NCI-H526 treated with DMSO at 0.1 percent for 48 hours (cell line): ENCODE measurements around the gene EXOC7.
"Not testable (repeated sequence)": the region's sequence is repeated elsewhere in the genome, so short reads cannot be mapped to it uniquely, and the experiment has no call there.

ENCODE experiments used
- DNase-seq: peaks from one replicate; lab custom pipeline; 2025; lab: John Stamatoyannopoulos, UW

EXOC7 gene

DNA sequence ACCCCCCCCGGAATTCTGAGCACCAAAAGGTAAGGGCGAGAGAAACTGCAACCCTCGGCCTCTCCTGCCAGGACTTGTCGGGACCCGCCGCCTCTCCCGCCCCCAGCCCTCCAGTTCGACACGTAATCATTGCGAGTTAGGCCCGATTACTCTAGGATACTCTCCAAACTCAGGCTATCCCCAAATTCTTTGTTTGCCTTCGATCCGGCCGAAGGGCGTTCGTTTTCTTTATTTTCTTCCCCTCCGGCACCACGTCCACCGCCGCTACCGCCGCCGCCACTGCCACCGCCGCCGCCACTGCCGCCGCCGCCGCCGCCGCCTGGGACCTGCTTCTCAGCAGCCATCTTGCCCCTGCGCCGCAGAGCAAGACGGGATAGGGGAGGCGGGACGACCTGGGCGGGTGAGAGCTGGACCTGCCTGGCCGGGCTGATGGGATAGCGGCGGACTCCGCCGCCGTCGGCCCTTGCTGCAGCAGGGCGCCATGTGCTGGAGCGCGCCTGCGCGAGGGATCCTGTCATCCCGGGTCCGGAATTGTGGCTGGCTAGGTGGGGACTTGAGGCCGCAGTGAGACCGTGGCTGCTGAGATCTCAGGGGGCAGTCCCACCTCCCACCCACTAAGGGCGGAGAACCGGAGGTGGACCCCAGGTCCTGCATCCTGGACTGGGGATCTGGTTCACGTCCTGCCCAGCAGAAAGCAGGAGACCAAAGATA, 31.3 kb downstream of the EXOC7 start, which contains the start of gene SRP68:
Gene SRP68 (minus strand): TSS at position 370 of the 711 bp plus-strand sequence. CDS start 26 bp downstream, at position 344.
- DNase-seq: peak; percentile 78

DNA sequence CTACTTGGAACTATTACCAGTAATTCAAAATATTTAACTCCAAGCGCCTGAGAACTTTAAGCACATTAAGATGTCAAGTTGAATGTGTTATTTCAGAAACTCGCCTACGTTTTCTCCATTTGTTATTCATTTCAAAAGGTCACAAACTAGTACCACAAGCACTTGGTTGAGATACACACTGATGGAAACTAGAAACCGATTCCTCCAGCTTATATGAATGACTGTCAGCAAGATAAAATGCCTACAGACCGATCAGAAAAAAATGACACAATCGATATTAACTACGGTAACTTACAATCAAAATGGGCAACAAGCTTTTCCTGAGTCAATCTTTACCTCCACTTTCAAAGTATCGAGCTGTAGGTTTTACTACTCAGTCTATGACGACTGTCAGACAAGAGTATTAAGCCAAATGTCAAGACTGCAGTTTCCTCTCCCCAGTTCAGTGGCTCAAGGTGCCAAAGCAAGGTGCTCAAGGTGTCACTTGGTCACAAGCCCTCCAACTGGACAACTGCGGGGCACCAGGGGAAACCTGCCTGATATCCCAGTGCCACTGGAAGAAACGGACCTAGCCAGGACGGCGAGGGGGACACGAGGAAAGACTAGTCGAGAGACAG, 31.9 kb downstream of the EXOC7 start:
- no peak for DNase-seq

DNA sequence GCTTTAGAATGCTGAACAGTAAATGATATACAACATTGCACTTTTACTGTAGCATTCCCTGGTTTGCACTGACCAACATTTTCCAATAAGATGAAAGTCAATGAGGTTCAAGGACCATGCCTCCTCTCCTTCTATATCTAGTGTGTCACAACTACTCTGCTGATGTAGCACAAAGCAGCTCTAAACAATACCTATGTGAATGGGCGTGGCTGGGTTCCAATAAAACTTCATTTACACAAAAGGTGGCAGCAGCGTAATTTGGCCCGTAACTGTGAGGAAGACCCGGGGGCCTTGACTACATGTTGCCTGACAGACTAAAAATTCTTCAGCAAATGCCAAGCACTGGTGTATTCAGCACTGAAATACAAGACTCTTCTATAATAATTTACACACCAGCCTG, 37.8 kb downstream of the EXOC7 start:
- DNase-seq: no peak

DNA sequence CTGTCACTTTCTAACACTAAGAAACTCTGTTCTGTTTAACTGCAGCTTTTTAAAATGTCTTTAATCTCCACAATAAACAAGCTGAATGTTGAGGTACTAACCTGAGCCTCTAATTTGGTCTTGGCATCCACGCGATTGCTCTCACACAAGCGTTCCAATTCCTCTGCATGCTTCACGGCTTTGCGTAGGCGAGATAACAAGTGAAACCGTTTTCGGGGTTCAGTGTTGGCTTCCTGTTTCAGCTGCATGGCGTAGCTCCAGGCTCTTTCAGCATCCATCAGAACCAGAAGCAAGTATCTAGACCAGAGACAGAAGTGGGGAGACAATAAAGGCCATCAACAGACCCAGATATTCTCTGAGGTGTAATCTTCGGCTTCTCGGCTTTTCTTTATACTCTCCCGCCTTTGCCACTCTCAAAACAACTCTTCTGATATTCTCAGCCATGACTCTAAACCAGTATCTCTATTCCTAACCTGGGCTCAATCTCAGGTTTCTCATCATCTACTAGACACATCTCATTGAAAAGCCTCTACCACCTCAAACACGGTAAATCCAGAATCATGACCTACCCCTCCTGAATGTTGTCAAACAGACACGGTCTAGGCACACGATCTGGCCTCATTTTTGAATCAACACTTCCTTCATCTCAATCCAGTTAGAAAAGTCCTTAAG, 39.6 kb downstream of the EXOC7 start:
- no peak for DNase-seq

DNA sequence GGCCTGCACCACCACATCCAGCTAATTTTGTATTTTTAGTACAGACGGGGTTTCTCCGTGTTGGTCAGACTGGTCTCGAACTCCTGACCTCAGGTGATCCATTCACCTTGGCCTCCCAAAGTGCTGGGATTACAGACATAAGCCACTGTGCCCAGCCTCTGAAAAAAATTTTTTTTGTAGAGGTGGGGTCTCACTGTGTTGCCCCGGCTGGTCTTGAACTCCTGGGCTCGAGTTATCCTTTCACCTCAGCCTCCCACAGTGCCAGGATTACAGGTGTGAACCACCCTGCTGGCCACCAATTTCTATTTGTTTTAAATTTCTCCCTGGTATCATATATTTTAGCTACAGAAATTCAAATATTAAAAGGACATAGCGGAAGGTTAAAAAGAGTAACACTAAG, 45.3 kb downstream of the EXOC7 start:
- not testable (repeated sequence) for DNase-seq

DNA sequence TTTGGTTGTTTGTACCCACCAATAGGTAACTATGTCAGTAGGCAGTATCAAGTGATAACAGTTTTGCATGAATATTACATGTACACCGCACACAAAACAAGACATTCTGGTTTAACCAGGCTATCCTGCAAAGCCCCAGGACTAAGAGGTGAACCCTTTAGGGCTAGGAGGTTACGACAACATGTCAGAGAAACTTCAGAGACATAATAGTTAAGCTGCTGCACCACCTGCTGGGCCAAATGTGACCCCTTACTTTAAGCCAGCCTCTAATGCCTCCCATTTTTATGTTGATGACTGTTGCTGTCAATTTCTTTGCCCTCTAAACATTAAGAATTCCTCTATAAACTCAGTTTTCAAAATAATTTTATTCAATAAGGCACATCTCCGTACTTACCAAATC, 46.7 kb downstream of the EXOC7 start:
- no peak for DNase-seq

DNA sequence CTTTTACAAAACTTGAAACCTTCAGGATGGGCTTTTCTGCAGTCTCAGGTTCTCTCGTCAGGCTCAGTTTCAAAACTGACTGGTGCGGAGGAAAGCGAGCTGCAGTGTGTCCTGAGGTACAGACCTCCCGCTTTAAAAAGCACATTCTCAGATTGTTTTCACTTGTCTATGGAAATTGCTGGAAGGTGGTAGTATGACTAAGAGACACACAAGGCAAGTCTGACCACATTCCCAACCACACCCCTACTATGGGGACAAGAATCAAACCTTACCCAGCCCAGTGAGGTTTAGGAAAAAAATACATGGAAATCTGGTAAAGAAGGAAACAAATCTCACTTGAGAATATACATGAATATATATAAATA, 49.5 kb downstream of the EXOC7 start:
- no peak for DNase-seq

DNA sequence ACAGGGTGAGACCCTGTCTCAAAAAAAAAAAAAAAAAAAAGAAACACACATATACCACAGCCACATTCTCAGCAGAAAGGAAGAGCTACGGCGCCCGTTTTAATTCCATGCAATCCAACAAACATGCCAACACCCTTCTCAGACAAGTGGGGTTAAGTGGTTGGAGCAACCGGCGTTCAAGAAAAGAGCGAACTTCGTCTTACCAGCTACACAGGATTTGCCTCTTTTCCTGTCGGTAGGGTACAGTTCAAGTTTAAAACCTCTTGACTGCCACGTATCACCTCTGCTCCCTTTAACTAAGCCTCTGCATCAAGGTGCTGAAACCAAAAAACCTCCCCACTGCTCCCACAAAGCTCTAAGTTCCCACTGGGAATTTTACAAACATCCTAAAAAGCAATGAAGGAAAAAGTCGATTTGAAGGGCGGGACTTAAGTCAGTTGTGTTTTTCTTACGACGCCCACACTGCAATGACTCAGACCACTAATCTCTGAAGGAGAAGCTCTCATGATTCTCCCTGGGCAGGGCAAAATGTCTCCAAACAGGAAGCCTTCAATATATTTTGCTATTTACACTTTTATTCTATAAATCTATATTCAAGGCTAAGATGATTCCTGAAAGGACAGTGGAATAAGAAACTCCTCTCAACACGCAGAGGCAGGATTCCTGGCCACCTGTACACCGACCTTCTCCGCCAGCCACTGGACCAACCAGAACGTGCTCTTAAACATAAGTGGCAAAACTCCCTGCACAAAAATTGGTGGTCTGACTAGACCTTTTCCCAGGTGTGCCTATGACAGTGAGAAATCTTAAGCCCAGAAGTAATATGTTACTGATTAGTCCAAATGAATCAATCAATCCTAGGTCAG, 50.1 kb downstream of the EXOC7 start:
- no peak for DNase-seq

DNA sequence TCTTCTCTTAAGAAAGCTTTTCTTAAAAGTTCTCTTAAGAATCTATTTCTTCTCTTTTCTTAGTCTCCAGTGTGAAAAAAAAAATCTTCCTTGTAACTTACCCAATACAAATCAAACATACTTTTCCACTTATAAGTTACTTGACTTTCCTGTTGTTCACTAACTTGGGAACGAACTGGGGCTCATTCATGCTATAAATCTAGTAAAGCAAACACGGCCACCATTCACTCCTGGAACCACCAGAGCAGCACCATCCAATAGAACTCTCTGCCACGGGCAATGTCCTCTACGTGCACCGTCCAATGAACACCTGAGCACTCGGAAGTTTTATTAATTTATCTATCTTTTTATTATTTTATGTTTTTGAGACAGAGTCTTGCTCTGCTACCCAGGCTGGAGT, 52.0 kb downstream of the EXOC7 start:
- DNase-seq: no peak

DNA sequence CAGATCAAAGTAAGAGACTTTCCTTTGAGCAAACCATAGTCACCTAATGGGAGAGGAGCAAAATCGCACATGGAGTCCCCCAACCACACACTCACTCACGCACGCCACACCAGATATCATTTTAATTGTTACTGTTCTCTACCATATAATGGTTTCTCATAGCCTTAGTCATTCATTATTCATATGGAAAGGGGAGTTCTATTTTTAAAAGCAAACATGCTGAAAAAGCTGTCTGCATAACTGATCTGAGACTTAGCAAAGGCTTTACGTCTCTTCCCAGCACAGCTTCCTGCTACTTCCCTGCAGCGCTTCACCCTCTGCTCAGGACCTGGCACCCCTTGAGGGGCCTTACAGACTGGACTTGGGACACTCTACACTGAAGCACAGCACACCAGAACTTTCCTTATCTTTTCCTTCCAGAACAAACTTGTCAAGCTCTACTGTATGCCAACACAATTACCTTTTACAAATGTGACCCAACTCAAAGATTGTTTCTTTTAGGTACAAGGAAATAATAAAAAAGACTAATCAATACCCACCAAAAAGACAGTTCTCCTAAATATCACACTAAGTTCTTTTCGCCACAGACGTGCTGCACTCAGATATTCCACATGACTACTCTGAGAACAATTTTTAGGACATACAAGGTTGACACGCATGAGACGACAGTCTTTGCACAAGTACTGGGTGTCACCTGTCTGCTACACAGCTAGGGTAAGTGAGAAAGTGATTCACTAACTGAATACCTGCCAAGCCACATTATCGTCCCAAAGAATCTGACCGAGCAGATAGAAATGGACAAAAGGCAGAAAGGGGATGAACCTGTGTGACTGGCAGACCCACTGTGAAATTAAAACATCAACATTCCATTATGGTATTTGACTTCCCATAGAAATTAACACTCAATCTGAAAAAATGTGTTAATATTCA, 52.8 kb downstream of the EXOC7 start:
- DNase-seq: no peak

DNA sequence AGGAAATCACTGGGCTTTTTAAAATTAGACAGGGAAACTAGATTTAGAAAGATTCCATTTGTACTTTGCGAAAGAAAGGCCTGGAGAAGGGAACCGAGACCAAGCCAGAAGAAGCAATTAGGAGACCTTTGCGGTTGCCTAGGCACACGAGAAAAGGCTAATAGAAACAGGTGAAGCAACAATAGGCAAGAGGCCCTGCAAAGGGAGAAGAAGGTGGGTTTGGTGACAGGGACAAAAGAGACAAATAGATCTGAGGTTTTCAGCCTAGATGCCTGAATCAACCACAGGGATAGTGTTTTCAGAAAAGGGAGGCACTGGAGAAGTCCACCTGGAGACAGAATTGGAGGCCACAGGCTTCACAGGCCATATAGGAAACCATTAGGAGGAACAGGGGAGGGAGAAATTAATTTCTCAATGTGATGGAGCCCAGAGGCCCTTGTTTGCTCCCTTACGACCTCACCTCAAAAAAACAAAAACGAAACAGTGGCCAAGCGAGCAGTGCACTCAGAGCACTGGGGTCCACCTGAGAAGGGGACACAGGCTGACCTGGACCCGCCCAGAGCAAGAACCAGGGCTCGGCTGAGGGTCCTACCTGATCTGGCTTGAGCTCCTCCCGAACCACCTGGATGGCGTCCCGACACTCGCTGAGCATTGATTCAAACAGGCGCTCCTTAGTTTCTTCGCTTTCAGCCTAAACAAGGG, 53.6 kb downstream of the EXOC7 start:
- DNase-seq: no peak

DNA sequence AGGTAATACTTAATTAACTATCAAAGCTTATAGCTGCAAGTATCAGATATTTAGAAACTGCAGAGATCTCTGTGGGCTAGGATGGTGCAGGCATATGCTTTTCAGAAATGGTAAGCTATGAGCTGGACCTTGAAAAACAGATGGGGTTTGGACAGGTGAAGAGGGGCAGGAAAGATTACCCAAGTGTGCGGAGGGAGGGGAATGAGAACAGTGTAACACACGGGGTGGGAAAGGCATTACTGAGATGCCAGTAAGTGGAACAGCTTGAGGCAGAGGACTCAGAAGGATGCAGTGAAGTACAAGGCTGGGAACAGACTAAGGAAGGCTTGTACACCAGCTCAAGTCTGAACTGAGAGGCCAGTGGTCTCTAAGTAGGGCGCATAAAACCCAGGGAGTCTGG, 54.3 kb downstream of the EXOC7 start:
- DNase-seq: no peak

DNA sequence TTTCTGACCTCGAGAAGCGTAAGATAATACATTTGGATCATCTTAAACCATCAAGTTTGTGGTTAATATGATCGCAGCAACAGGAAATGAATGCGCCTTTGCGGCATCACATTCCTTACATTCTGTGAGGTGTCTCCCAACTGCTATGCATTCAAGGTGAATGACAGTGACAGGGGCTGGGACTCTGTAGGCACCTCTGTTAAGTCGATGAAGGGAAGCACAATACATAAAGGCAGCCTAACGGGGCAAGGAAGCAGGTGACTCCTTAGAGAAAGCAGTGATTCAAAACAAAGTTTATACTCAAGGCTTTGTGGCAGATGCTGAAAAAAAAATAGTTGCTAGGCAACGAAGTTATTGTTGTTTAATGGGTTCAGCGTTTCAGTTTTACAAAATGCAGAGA, 54.9 kb downstream of the EXOC7 start:
- no peak for DNase-seq

DNA sequence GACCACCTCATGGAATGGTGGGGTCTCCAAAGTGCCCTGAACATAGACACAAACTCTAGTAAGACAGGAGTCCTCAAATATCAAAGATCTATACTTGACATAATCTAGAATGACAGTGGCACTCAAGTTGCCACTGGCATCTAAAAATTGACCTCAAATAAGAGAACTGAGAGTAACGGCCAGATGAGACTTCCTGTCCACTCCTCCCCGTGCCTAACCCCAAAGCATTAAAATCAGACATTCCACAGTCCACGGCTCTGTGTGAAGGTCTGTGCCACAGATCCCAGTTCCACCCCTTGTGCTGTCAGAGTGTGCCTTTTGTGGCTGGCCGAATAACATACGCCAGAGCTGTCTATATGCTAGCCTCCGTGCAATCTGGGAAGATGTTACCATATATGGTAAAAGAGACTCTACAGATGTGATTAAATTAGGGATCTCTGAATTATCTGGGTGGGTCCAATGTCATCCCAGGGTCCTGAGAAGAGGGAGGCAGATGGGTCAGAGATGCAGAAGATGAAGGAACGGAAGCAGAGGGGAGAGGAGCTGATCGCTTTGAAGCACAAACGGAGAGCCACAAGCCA, 55.5 kb downstream of the EXOC7 start:
- DNase-seq: no peak

DNA sequence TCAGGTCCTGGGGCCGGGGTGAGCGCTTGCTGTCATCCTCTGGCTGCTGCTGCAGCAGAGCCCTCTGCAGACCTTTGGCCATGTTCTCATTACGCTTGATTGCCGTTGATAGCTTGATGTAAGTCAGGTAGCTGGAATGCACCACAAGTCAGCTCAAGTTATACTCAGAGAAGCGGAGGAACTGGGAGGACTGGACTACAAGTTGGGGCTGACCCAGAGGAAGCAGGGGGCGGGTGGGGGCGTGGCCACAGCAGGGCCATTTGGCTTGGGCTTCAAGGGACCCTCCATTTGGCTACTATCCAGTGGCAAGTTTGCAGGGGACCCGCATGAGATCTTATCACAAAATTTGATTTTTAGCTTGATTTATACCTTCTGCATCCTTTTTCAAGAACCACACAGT, 57.5 kb downstream of the EXOC7 start:
- DNase-seq: no peak

DNA sequence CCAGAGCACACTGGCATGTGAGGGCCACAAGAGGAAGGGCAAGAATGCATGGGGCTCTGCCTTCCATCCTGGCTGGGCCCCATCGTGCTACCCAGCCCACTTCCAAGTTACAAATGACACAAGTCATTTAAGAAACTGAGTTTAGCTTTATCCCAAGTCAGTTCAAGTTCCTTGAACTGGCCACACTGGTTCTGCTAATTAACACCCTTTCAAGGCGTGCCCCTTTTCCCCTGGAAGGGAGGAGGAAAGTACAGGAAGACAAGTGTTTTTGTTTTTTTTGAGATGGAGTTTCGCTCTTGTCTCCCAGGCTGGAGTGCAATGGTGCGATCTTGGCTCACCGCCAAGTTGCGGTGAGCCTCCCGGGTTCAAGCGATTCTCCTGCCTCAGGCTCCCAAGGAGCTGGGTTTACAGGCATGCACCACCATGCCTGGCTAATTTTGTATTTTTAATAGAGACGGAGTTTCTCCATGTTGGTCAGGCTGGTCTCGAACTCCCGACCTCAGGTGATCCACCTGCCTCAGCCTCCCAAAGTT, 59.0 kb downstream of the EXOC7 start:
- DNase-seq: not testable (repeated sequence)

DNA sequence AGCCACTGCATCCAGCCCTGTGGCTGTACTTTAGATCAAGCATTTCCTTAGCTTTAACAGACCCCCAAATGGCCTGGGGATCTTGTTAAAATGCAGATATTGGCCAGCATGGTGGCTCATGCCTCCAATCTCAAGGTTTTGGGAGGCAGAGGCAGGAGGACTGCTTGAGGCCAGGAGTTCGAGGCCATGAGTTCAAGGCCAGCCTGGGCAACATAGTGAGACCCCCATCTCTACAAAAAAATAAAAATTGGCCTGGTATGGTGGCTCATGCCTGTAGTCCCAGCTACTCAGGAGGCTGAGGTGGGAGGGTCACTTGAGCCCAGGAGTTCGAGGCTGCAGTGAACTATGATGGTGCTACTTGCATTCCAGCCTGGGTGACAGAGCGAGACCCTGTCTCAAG, 60.7 kb downstream of the EXOC7 start:
- DNase-seq: not testable (repeated sequence)

DNA sequence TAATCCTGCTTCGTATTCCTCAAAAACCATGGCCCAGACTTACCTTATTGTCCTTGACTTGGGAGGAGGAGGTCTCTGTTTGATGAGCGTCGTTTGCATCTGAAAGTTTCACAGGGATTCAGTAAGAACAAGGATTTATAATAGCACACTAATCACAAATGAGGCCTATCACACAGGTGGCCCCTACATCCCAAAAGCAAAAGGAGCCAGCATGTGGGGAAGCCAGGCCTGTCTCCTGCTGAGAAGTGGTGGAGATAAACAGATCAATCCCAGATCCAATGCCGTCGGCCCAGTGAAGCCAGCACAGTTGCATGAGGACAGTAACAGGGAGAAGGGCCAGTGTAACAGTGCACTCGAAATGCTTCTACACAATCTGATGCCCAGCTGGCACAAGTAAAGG, 63.2 kb downstream of the EXOC7 start:
- no peak for DNase-seq

DNA sequence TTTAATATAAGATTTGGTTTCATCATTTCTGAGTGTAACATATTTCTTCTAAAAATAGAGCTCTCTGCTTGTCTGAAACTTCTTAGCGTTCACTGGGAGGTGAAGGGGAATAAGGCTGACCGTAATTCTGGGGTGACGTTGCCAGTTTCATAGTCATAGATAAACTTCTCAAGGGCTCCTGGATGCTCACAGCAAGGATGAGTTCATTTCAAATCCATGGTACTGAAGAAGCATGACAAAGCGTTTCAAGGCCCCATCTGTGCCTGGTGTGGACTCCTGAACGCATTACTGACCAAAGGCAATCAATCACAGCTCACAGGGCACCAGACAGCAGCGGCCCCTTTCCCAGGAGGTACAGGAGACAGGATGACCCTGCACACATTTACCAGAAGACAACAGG, 64.5 kb downstream of the EXOC7 start:
- DNase-seq: no peak

DNA sequence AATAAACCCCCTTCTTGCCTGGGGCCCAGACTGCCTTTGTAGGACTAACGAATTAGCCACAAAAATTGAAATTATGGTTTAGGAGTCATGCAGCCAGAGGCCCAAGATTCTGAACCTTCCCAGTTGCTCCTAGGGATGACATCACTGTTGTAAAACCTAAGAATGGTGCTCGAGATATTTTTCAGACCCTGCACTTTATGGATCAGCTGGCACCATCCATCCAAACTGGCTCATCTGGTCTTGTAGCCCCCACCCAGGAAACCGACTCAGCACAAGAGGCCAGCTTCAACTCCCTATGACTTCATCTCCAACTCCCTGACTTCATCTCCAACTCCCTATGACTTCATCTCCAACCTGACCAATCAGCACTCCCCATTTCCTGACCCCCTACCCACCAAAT, 65.5 kb downstream of the EXOC7 start:
- DNase-seq: no peak
